Glomerular endothelial cell (primary cell): ENCODE results near the gene FAM3D. TPM values are rescaled to one million over a fixed set of nuclear protein-coding genes. Genes with fewer than 3 reads are reported as not detected.

ENCODE experiments used
- DNase-seq: peaks from one replicate; pipeline ENCODE4 v3.0.0-alpha.2; 2011; ENCODE audit warnings: low read depth, low spot score; ENCODE audit errors: extremely low read depth
- total RNA-seq: library from RNA; depleted of rRNA; stranded (reverse); fragments of >200 nt; gene quantifications from 2 replicates; pipeline ENCODE4 v1.2.3, GENCODE V29; 2015

Gene FAM3D
- total RNA-seq, 1 donor from 2014 or later: 0.18 TPM

DNA sequence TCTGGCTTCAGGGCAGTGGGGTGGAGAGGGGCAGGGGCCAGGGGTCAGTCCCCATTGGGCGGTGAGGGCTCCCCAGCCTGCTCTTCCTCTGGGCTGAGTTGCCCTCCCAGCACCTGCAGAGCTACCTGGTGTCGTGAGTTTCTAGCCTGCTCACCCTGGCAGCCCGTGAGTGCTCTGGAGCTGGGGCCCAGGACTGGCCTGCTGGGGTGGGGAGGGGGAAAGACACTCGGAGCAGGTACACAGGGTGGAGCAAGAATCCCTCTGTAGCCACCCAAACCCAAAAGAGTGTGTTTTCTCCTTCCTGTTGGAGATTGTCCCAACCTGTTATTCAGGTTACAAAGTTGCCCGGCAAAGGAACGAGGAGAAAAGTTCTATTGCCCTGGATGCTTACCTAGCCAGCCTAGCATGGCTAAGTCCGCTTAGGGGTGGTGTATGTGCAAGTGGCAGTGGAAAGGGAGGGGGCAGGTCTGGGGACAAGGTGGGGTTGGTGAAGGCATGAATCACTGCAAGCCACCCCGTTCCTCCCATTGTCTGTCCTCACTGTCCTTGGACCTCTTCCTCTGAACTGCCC, 8.9 kb downstream of the FAM3D start:
- no peak for DNase-seq

DNA sequence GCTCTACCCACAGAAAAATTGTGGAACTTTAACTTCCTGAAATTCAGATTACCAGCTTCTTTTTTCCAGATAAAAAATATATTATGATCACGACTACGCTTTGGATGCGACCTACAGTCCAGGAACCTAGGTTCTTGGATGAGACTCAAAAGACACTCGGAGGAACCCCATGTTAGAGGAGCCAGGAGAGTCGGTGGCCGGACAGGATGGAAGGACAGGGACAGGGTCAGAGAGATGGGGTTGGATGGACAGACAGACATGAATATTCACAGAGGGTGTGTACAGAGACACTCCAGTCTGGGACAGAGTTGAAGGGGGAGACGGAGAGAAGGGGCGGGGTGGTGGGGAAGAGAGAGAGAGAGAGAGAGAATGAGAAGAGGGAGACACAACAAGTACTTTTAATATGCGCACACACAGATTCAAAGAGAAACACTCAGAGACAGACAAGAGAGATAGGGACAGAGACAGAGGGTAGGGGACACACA, 9.5 kb downstream of the FAM3D start:
- DNase-seq: no peak

DNA sequence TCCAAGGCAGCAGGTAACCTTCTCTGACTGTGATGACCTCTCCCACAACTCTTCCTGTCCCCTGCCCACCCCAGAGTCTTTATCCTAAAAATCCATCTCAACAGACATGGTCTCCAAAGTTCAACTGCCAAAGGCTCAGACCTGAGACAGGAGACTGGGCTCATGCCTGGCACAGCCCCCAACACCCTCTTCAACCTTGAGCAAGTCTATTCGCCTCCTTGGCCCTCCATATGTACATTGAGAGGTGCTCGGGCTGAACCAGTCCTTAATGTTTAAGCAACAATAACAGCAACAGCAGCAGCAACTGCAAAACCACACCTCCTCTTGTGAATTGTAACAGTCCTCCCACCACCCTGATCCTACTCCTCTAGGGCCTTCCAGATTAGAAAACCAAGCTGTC, 9.9 kb downstream of the FAM3D start:
- no peak for DNase-seq

DNA sequence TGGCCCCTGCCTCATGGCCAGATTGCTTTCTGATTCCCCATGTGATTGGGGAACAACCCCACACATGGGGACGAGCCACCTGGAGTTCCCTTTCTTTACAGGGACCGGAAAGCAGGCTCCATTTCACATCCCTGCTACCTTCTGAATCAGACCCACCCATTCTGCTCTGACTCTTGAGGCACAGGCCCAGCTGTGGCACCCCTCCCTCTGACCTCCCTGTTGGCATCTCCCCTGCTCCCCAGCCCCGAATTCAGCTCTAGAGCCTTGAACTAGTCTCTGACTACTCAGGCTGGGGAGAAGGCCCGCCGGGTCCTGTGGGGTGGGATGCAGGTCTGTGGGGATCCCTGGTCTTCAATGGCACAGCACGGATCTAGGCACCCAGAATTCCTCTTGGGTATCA, 12.1 kb downstream of the FAM3D start:
- DNase-seq: no peak

DNA sequence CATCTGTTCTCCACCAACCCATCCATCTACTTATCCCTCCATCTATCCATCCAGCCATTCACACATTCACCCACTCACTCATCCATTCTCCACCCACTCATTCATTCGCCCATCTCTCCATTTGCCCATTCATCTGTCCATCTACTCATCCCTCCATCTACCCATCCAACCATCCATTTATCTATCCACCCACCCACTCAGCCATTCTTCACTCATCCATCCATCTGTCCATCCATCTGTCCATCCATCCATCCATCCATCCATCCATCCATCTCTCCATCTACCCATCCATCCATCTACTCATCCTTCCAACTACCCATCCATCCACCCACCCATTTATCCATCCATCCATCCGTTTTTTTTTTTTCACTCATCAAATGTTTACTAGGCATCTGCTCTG, 13.9 kb downstream of the FAM3D start:
- no peak for DNase-seq

DNA sequence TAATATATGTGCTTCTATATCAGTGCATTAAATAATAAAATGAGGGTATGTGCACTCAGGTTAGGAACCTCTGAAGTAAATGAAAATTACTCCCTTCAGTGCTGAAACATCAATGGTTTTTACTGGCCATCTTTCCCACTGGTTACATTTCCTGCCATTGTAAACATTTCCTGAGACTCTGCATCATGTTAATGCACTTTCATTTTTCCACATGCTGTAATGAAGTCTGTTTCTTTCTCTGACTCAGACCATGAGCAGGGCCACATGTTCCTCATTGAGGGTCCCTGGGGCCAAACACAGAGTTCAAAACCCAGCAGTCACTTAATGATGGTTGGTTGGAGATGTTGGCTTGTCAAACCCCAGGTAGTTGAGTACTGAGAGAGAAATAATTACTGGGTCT, 15.3 kb downstream of the FAM3D start:
- no peak for DNase-seq

DNA sequence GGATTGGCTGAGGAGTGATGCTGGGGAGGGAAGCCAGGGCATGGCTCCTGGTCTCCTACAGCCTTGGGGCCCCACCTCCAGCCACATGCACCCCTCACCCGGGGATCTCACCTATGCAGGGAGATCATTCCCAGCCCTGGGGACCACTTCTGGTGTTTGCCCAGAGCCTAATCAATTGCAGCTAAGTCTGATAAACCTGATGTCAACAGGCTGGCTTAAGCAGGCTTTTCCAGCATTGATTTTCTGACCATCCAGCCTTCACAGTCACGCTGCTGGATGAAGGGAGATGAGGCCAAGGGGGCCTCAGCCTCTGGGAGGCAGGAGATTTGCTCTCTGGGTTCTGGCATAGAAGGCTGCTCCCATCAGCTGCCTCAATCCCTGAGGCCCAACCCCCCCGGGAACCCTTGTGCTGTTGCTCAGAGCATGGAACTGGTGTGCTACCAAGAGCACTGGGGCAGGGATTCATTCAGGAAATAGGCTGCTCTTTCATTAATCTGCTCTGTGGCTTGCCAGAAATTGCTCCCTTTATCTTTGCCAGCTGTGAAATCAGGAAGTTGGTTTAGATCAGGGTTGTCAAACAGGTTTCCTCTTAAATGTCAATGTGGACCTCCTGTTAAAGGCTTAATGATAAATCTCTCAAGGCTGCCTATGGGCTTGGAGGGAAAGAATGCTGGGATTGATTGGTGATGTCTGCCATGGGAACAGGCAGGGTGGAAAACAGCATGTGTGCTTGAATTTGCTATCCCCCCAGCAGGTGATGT, 19.0 kb downstream of the FAM3D start:
- peak; percentile 89 for DNase-seq

DNA sequence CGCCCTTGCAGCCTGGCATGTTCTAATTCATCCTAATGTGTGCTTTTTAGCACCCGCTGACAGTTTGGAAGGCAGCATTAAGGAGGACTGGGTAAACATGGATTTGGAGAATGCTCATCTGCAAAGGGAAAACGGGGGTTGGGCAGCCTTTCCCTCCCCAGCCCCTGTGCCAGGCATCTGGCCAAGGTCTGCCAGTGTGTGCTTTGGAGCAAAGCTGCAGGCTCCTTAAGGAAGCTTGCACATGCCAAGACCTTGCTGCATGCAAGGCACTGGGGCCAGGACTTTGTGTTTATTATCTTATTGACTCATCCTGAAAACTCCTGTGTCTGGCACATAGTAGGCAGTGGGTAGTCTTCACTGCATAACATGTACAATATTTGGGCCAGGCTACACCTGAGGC, 20.1 kb downstream of the FAM3D start:
- no peak for DNase-seq

DNA sequence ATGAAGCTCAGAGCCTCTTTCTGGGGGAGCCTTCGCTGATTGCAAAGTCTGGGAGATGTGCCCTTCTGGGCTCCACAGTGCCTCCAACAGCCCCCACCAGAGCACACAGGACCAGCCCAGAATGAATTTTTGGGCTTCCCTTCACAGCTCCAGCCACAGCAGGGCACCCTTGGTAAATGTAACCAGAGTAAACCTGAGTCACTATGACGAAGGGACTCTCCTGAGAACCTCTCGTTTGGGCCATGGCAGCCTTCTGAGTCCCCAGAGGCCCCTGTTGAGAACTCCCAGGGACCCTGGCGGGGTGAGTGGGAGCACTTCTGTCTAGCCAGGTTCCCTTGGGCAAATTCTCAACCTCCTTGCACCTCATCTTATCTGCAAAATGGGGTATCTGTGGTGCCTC, 20.8 kb downstream of the FAM3D start:
- no peak for DNase-seq

DNA sequence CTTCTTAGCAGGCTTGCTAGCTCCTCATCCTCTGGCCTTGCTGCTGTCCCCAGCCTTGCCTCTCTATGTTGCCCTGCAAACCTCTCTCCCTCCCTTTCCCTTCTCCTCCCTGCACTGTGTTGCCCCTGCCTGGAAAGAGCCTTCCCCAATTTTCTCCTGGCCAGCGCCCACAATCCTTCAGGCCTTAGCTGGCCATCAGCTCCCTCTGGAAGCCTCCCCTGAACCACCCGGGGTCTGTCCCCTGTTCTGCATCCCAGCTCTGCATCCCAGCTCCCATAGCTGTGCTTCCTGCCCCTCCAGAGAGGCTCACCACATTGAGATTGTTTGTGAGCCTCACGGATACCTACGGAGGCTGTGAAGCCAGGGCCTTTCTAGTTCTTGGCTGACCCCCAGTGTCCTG, 23.7 kb downstream of the FAM3D start:
- no peak for DNase-seq

DNA sequence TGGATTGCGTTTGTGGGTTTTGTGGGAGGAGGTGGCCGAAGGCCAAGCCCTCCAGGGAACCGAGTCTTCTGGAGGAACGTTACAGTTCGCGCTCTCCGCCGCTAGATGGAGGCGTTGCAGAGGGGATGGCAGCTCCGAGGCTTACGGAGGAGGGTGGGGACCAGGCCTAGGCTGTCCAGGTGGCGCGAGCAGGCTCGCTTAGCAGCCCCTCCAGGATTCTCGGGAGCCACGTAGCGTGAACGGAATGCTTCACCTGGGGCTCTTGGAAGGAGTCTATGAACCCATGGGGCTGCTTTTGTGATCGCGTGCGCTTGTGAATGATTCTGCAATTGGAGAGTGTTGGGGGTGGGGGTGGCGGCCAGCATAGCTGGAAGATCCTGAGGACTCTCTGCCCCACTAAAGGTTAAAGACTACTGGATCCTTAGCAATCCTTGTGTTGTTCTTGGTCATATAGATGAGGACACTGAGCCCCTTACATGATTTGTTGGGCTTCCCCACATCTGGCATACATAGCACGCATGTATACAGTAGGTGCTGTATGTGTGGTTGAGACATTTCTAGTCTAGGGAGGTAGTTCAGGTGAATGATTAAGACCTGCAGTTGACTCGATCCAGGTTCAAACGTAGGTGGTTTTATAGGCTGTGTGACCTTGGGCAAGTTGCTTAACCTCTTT, 25.7 kb downstream of the FAM3D start:
- no peak for DNase-seq

DNA sequence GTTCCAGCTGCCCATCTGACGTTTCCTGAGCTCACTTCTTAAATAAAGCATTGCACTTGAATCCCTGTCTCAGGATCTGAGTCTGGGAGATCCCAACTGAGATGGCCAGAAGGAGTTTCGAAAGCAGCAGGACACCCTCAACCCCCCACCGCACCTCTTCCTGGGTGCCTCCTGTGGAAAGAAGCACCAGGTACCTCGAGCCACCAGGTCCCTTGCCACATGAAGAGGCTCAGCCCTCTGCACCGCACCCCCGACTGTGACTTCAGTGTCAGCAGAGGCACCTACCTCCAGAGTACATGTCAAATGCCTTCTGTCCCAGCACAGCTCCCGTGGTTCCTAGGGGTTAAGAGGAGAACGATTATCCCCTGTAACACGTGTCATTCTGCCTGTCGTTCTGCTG, 26.7 kb downstream of the FAM3D start:
- no peak for DNase-seq

DNA sequence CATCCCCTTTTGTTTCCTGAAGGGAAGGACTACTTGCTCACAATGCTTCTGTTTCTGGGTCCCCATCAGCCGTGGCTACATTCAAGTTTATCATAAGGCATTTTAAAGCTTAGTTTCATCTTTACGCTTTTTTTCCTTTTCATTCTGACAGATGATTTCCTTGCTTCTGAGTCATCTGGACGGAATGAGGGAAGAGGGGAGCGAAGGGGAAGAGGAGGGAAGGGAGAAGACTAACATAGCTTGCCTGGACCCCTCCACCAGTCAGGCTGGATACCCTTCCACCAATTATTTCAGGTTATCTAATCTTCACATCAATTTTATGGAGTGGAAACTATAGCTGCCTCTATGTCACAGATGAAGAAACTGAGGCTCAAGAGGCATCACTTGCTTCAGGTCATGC, 27.6 kb downstream of the FAM3D start:
- no peak for DNase-seq

DNA sequence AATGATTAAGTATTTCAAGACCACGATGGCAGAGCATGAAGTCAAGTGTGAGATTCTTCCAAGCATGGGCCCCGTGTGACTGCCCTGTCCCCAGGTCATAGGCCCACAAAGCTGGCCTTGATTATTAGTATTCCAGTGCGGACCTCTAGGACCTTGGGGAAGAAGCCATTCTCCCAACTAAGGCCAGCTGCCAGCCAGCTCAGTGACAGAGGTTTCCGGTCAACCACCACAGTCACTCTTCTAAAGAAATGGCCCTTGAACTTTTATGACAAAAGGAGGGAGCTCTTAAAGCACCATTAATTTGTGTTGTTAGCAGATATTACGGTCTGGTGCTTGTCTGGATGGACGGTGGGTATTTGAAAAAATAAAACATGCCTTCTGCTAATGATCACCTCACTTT, 28.0 kb downstream of the FAM3D start:
- DNase-seq: no peak

DNA sequence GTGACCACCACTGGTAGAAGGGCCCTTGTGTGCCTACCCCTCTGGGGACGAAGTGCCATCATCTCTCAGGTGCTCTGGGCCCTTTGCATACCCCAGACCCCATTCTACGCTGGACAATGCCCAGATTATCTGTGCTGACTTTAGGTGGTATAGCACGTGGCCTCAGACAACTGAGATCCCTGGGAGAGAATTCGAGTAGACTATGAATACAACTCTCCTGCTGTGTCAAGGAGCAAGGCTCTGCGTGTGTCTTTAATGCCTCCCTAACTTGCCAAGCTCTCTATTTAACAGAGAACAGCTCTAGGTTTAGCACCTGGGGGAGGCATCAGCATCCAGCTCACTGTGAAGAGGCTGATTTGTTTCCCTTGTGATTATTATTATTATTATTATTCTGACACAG, 29.1 kb downstream of the FAM3D start:
- no peak for DNase-seq

DNA sequence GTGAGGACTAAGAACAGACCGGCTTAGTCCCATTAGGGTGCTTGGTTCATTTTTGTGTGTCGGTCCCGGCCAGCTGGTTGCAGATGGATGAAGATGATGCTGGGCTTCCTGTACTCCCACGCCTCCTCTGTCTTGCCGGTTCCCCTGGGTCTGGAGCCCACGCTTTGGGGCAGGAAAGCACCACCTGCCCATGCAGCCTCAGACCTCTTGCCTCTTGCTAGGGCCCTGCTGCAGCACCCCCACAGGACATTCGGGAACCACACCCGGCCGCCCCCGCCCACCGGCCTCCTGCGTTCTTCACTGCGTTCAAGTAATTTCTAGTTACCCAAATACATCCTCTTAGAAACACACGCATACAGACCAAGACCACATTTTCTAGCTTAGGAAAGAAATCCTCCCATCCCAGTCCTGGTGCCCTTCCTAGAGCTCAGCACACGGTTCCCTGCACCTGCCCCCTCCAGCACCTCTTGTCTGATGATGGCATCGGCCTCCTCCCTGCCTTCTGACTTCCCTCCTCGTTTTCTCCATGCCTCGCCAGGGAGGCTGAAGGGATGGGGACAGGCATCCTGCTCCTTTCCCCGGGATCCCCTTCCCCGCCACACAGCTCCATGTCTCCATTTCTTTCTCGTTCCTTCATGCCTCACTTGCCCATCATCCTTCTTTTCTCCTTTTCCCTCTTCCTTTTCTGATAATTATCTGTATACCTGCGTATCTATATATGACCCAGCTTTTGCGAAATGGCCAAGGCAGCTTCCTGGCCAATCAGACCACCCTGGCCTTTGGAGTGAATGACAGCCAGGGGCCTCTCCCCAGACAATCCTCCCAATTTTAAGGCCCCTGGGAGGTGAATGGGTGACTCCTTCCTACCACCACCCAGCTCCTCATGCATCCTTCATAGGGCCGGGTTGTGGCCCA, 30.9 kb downstream of the FAM3D start:
- no peak for DNase-seq

DNA sequence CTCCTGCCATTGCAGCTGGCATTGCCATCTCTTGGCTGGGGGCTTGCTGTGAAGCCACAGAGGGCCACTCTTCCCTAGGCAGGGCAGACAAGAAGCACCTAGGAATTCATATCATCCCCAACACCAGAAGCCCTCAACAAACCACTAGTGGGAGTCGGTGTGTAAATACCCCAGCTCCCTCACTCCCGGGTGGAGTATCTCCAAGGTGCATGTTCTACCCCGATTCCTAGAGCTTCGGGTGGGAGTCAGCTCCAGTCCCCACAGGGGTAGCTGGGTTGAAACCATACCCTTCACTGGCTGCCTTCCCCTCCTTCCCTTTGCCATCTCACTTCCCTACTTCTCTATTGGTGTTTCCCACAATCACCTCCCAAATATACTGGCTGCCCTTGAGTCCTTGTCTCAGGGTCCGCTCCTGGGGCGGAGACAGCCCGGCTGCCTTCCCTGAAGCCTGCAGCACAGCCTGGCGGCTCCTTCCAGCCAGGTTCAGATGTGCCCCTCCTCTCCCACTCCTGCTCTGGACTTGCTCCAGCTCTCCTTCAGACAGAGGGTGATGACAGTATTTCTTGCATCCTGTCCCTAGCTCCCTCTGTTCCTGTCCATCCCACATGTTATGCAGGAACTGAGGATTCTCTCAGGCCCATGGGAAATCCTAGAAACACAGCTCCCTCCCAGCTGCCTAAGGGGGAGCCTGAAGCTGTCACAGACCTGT, 33.3 kb downstream of the FAM3D start:
- no peak for DNase-seq

DNA sequence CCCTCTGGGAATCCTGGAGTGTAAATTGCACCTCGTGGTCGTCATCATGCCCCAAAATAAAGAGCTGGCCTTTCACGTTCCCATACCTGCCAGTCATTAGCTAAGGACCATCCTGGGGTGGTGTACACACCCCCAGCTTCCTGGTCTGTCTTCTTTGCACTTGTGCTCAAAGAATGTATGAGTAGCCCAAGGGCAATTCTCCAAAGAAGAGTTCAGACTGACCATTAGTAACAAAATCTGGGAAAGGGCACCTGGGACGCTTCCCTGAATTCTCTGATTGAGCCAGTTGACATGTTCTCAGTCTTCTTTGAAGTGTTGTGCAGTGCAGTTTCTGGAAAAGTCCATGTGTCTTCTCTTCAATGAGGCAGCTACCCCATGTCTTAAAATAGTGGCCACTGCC, 34.8 kb downstream of the FAM3D start:
- no peak for DNase-seq

DNA sequence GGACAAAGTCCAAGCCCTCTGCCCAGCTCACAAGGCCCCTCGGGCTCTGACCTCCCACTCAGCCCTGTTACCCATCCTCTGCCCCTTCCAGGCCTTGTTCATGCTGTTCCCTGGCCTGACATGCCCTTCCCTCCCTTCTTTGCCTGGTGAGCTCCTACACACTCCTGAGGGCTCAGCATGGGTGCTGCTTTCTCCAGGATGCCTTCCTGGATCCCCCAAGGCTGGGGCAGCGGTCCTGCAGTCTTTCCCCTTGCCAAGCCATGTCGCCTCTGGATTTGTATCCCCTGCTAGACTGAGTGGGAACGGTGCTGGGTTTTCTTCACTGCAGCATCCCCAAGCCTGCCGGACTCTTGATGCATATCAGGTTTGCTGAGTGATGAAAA, 35.9 kb downstream of the FAM3D start:
- no peak for DNase-seq

DNA sequence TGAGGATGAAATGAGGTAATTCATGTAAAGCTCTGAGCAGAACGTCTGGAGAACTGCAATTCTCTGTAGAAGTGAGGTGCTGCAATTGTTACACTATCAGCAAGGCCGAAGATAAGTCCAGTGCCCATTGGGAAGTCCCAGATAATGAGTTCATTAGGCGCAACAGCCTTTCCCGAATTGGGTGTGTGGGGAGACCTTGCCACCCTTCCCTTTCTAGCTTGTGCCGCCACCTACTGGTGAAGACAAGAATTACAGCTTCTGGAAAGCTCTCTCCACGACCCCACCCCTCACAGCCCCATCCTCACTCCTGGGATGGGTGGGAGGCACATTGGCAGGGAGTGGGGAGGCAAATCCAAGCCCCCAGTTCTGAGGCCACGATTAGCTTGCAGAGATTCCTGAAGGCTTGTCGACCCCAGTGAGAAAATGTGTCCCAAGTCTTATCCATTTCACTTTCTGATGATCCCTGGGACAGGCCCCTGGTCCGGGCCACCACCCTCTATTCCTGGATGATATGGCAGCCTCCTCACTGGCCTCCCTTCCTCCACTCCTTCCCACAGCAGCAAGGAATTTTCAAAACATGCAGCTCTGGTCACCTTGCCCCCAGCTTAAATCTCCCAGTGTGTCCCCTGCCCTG, 36.4 kb downstream of the FAM3D start:
- DNase-seq: no peak
